Panc1 (cell line): ENCODE results near the gene BTG3. TPM values are rescaled to one million over a fixed set of nuclear protein-coding genes. Genes with fewer than 3 reads are reported as not detected.

Experiments used
- ATAC-seq: fragments of 200-7000 bp; cut with Tn5 transposase; 2 replicates; pipeline ENCODE4 v1.9.1; 2020; ENCODE audit warnings: mild to moderate bottlenecking, moderate library complexity
- BruUV-seq: library from RNA; stranded (reverse); fragments of 400-500 nt; replicated peaks from 2 replicates; lab custom pipeline; 2021; lab: Mats Ljungman, UMichigan
- CTCF ChIA-PET: fragments of 300-600 bp; sonication (Branson Sonifier 250); formaldehyde crosslinking; loops from one replicate; lab custom pipeline; 2022; ENCODE audit warnings: antibody characterized with exemption; lab: Charles Lee
- POLR2A ChIA-PET: fragments of 300-600 bp; sonication (Branson Sonifier 250); formaldehyde crosslinking; loops from one replicate; lab custom pipeline; 2022; ENCODE audit warnings: antibody characterized with exemption; lab: Charles Lee
- DNase-seq: peaks from one replicate; pipeline ENCODE4 v3.0.0-alpha.2; 2010; ENCODE audit warnings: low read depth, low spot score
- H3K27ac ChIP-seq: 2 replicates; pipeline ENCODE4 v1.5.1; 2011; ENCODE audit warnings: mild to moderate bottlenecking, low read length, inconsistent platforms
- H3K27me3 ChIP-seq: fragments of 200-500 bp; sonication (Bioruptor generic); 2 replicates; pipeline ENCODE4 v1.6.0; 2014; ENCODE audit warnings: low read length, inconsistent platforms; ENCODE audit not compliant: control insufficient read depth, insufficient read depth
- H3K36me3 ChIP-seq: fragments of 200-500 bp; sonication (Bioruptor generic); 2 replicates; pipeline ENCODE4 v1.5.1; 2014; ENCODE audit warnings: inconsistent platforms, mild to moderate bottlenecking, low read length, moderate library complexity; ENCODE audit not compliant: control insufficient read depth, insufficient read depth
- H3K4me1 ChIP-seq: 2 replicates; pipeline ENCODE4 v1.5.1; 2011; ENCODE audit warnings: inconsistent platforms, mild to moderate bottlenecking, low read length, moderate library complexity; ENCODE audit not compliant: control insufficient read depth, insufficient read depth
- H3K4me3 ChIP-seq, 2 experiments: 2 replicates each; pipeline ENCODE4 v1.5.1; 2011 to 2012; ENCODE audit warnings: low read depth in 2 of 2, low read length in 2 of 2, mild to moderate bottlenecking in 2 of 2, inconsistent platforms in 1 of 2, moderate library complexity in 1 of 2
- H3K9me3 ChIP-seq: fragments of 200-500 bp; sonication (Bioruptor generic); 2 replicates; pipeline ENCODE4 v1.5.1; 2014; ENCODE audit warnings: low read depth, mild to moderate bottlenecking, inconsistent platforms, low read length, moderate library complexity; ENCODE audit not compliant: control insufficient read depth, insufficient read depth
- POLR2AphosphoS5 ChIP-seq: IDR thresholded peaks from 2 replicates; pipeline ENCODE4 v1.6.1; 2012; ENCODE audit warnings: mild to moderate bottlenecking, low read depth, low read length, moderate library complexity
- SIN3A ChIP-seq: IDR thresholded peaks from 2 replicates; pipeline ENCODE4 v1.6.1; 2012; ENCODE audit warnings: low read depth, mild to moderate bottlenecking, low read length, moderate library complexity, borderline replicate concordance; ENCODE audit not compliant: insufficient read depth
- TCF7L2 ChIP-seq: IDR thresholded peaks from 2 replicates; pipeline ENCODE4 v1.6.1; 2011; ENCODE audit warnings: mild to moderate bottlenecking, low read depth, low read length, inconsistent platforms
- in situ Hi-C: cut with HindIII; loops from 2 replicates; pipeline ENCODE4 v1.10.0; 2016; ENCODE audit warnings: low sequenced_read_pairs, low pct_unique_long_range_greater_than_20kb
- intact Hi-C: fragments of 100-400 bp; cut with micrococcal nuclease; formaldehyde crosslinking; loops from one replicate; pipeline ENCODE4 v1.10.0; 2022; ENCODE audit not compliant: unreplicated experiment
- total RNA-seq: library from RNA; stranded (reverse); gene quantifications from one replicate; pipeline ENCODE4 v1.2.1, GENCODE V29; 2021; ENCODE audit not compliant: unreplicated experiment
- TF ChIP-seq, protein P1 (sequence below): fragments of 450-650 bp; IDR thresholded peaks from 2 replicates; pipeline ENCODE4 v1.5.1; 2017; ENCODE audit warnings: mild to moderate bottlenecking
- TF ChIP-seq, protein P2 (sequence below), 2 experiments: IDR thresholded peaks; 2 replicates each; pipeline ENCODE4 v1.6.1; 2011 to 2012; ENCODE audit warnings: low read depth in 2 of 2, control low read depth in 1 of 2, low read length in 1 of 2, mild to moderate bottlenecking in 1 of 2, moderate library complexity in 1 of 2; ENCODE audit not compliant: insufficient read depth in 1 of 2

Gene BTG3
- total RNA-seq, 1 experiment from 2014 or later: 20.1 TPM

DNA sequence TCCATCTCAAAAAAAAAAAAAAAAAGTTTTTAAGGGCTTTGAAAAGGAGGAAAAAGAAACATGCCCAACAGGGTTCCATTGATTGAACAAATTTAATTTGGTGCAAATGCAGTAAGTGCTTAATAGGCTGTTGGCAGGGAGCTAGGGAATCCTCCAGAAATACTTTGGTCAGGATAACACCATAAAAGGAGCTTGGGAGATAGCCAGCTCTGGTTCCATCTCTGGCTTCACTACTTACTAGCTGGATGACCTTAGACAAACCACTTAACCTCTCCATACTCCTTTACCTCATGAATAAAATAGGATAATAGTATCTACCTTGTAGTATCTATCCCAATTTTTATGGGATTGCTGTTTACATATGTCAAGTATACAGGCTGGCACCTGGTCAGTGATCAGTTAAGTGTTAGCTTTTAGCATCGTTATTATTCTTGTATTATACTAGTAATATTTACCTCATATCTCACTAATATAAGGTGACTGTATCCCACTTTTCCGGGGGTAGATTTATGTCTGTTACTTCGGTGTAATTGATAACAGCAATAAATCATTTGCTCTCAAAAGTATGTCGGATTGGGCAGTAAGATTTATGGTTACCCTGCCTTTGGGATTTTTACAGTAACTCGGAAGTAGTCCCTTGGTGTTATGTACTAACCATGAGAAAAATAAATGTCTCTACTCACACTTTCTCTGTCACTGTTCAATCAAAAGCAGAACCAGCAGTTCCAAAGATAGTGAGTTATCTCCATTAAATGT is 36.4 kb downstream of the BTG3 start:
- Histone ChIP-seq H3K9me3 (no peaks in the 10 kb centered on the region), H3K27me3 (no peaks in the 10 kb centered on the region), H3K36me3 (no peaks in the 10 kb centered on the region), H3K4me3 (no peak overlapping the region), H3K4me1 (no peaks in the 10 kb centered on the region), H3K27ac (no peak overlapping the region)
- intact Hi-C loops: no loop called here
- ATAC-seq: no peak
- POLR2A ChIA-PET: no interaction called here
- TF ChIP-seq POLR2AphosphoS5: no peak
- TF ChIP-seq SIN3A: no peak
- TF ChIP-seq, protein P1, sequence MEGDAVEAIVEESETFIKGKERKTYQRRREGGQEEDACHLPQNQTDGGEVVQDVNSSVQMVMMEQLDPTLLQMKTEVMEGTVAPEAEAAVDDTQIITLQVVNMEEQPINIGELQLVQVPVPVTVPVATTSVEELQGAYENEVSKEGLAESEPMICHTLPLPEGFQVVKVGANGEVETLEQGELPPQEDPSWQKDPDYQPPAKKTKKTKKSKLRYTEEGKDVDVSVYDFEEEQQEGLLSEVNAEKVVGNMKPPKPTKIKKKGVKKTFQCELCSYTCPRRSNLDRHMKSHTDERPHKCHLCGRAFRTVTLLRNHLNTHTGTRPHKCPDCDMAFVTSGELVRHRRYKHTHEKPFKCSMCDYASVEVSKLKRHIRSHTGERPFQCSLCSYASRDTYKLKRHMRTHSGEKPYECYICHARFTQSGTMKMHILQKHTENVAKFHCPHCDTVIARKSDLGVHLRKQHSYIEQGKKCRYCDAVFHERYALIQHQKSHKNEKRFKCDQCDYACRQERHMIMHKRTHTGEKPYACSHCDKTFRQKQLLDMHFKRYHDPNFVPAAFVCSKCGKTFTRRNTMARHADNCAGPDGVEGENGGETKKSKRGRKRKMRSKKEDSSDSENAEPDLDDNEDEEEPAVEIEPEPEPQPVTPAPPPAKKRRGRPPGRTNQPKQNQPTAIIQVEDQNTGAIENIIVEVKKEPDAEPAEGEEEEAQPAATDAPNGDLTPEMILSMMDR: no peak
- TF ChIP-seq TCF7L2: no peak
- TF ChIP-seq, protein P2, sequence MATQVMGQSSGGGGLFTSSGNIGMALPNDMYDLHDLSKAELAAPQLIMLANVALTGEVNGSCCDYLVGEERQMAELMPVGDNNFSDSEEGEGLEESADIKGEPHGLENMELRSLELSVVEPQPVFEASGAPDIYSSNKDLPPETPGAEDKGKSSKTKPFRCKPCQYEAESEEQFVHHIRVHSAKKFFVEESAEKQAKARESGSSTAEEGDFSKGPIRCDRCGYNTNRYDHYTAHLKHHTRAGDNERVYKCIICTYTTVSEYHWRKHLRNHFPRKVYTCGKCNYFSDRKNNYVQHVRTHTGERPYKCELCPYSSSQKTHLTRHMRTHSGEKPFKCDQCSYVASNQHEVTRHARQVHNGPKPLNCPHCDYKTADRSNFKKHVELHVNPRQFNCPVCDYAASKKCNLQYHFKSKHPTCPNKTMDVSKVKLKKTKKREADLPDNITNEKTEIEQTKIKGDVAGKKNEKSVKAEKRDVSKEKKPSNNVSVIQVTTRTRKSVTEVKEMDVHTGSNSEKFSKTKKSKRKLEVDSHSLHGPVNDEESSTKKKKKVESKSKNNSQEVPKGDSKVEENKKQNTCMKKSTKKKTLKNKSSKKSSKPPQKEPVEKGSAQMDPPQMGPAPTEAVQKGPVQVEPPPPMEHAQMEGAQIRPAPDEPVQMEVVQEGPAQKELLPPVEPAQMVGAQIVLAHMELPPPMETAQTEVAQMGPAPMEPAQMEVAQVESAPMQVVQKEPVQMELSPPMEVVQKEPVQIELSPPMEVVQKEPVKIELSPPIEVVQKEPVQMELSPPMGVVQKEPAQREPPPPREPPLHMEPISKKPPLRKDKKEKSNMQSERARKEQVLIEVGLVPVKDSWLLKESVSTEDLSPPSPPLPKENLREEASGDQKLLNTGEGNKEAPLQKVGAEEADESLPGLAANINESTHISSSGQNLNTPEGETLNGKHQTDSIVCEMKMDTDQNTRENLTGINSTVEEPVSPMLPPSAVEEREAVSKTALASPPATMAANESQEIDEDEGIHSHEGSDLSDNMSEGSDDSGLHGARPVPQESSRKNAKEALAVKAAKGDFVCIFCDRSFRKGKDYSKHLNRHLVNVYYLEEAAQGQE (IDR thresholded peaks at IDR 0.05; ENCODE audit: insufficient read depth in 1 of 2, low read depth in 2 of 2, low read length in 1 of 2): no peak
- no TSS peak for BruUV-seq
- no peak for DNase-seq
- CTCF ChIA-PET: interaction anchor here (0.6 kb wide), 1 partner anchor 10 kb away, joined by 3 read pairs; no protein-coding TSS in a partner anchor
- in situ Hi-C loops: no loop called here

DNA sequence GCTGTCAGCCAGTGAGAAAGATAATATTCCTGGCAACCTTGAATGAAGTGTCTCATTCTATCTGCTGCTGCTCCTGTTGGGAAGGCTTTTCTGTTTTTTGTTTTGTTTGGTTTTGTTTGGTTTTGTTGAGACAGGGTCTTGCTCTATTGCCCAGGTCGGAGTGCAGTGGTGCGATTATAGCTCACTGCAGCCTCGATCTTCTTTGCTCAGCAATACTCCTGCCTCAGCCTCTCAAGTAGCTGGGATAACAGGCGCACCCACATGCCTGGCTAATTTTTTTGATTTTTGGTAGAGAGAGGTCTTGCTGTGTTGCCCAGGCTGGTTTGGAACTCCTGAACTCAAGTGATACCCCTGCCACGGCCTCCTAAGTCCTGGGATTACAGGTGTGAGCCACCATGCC is 37.6 kb downstream of the BTG3 start:
- intact Hi-C loops (no loop called here), in situ Hi-C loops (no loop called here)
- ATAC-seq (no peak), DNase-seq (no peak)
- BruUV-seq: no TSS peak
- Histone ChIP-seq H3K27ac (no peak overlapping the region), H3K9me3 (no peaks in the 10 kb centered on the region), H3K4me3 (no peak overlapping the region), H3K4me1 (no peaks in the 10 kb centered on the region), H3K36me3 (no peaks in the 10 kb centered on the region), H3K27me3 (no peaks in the 10 kb centered on the region)
- POLR2A ChIA-PET: no interaction called here
- TF ChIP-seq TCF7L2 (no peak), SIN3A (no peak), POLR2AphosphoS5 (no peak)
- TF ChIP-seq, protein P1: no peak
- TF ChIP-seq, protein P2 (IDR thresholded peaks at IDR 0.05; ENCODE audit: insufficient read depth in 1 of 2, low read depth in 2 of 2, low read length in 1 of 2): no peak
- CTCF ChIA-PET: no interaction called here
